ENCODE measurements around the gene EEFSEC. TPM values are rescaled to one million over a fixed set of nuclear protein-coding genes. Genes with fewer than 3 reads are reported as not detected.
A peak's percentile ranks its signal among the peaks of the same experiment; 100 is the strongest.

Gene EEFSEC
- total RNA-seq, 1 donor from 2014 or later, result 6.1 TPM

DNA sequence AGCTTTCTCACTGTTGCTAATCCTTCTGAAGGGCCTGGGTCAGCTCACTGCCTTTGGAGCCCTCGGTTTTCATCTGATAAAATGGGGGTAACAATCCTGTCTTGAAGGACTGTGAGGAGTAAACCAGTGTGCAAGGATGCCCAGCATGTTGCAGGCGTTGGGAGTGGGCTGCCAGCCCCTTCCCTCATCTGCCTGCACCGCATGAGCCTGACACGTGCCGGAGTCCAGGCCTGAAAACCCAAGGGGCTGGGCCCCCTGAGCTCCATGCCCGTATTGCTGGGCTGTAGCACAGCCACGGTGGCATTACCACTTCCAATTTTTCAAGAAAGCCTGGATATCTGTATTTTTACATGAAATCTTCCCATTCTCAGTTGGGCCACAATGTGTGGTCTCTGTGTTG is 215.3 kb downstream of the EEFSEC start:
- no peaks in the 10 kb centered on the region for H3K36me3 ChIP-seq (ENCODE audit: insufficient read depth, low read length)
- Mint-ChIP-seq H3K4me3 (ENCODE audit: unreplicated experiment) (no peak overlapping the region), H3K4me1 (ENCODE audit: low read depth, unreplicated experiment) (peaks cover 5% of the 10 kb centered on the region), H3K27ac (ENCODE audit: unreplicated experiment) (peak overlapping the region; percentile 41), H3K27me3 (ENCODE audit: low read depth, unreplicated experiment) (peaks cover 26% of the 10 kb centered on the region), H3K9me3 (ENCODE audit: unreplicated experiment) (peaks cover 2% of the 10 kb centered on the region), H3K36me3 (ENCODE audit: low read depth, unreplicated experiment) (peaks cover 11% of the 10 kb centered on the region)
- TF ChIP-seq EZH2 (IDR thresholded peaks at IDR 0.05; ENCODE audit: insufficient read depth, low read length), result no peak
- TF ChIP-seq, protein P1, sequence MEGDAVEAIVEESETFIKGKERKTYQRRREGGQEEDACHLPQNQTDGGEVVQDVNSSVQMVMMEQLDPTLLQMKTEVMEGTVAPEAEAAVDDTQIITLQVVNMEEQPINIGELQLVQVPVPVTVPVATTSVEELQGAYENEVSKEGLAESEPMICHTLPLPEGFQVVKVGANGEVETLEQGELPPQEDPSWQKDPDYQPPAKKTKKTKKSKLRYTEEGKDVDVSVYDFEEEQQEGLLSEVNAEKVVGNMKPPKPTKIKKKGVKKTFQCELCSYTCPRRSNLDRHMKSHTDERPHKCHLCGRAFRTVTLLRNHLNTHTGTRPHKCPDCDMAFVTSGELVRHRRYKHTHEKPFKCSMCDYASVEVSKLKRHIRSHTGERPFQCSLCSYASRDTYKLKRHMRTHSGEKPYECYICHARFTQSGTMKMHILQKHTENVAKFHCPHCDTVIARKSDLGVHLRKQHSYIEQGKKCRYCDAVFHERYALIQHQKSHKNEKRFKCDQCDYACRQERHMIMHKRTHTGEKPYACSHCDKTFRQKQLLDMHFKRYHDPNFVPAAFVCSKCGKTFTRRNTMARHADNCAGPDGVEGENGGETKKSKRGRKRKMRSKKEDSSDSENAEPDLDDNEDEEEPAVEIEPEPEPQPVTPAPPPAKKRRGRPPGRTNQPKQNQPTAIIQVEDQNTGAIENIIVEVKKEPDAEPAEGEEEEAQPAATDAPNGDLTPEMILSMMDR (IDR thresholded peaks at IDR 0.05; ENCODE audit: insufficient read depth, low read depth, low read length), result no peak
- no peak overlapping the region for H3K4me3 ChIP-seq (ENCODE audit: insufficient read depth, low read depth, low read length)
- H3K27me3 ChIP-seq (ENCODE audit: insufficient read depth, low read length), result no peaks in the 10 kb centered on the region
- H3K9ac ChIP-seq (ENCODE audit: low read length), result no peak overlapping the region
- DNase-seq (ENCODE audit: low read depth) (no peak), FAIRE-seq (no peak)
- H3K4me2 ChIP-seq (ENCODE audit: low read length), result no peak overlapping the region
- H3K79me2 ChIP-seq (ENCODE audit: insufficient read depth, low read length), result no peaks in the 10 kb centered on the region
- no peaks in the 10 kb centered on the region for H3K4me1 ChIP-seq (ENCODE audit: insufficient read depth, low read length)
- H2AFZ ChIP-seq (ENCODE audit: low read depth, low read length), result no peak overlapping the region
- H4K20me1 ChIP-seq (ENCODE audit: insufficient read depth, low read length), result peaks cover 19% of the 10 kb centered on the region
- no peaks in the 10 kb centered on the region for H3K9me3 ChIP-seq (ENCODE audit: insufficient read depth, low read depth, low read length)
- H3K27ac ChIP-seq (ENCODE audit: low read depth, low read length), result no peak overlapping the region

DNA sequence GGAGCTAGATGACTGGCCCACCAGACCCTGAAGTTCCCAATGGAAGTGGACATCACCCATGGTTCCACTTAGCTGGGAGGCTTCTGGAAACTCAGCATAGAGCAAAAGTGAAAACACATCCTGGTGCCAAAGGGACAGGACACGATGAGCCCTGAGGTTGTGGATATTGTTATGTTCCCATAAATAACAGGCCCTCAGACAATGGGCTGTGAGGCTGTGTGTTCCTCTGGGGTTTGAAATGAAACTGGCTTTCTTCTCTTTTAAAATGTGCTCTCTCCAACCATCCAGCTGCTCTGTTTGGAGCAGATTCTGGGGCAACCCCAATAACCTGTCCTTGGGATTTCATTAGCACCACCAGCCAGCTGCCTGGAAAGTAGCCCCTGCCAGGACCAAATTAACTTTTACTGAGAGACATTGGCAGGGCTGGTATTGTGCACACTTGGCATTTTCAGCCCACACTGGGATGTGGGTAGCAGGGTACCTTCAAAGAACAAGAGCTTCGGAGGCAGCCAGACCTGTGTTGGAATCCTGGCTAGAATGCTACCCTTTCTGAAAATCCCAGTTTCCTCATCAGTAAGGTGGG is 215.9 kb downstream of the EEFSEC start:
- Histone ChIP-seq H4K20me1 (ENCODE audit: insufficient read depth, low read length) (peaks cover 19% of the 10 kb centered on the region), H3K27me3 (ENCODE audit: insufficient read depth, low read length) (no peaks in the 10 kb centered on the region), H3K9me3 (ENCODE audit: insufficient read depth, low read depth, low read length) (no peaks in the 10 kb centered on the region), H2AFZ (ENCODE audit: low read depth, low read length) (no peak overlapping the region), H3K36me3 (ENCODE audit: insufficient read depth, low read length) (no peaks in the 10 kb centered on the region), H3K79me2 (ENCODE audit: insufficient read depth, low read length) (no peaks in the 10 kb centered on the region), H3K9ac (ENCODE audit: low read length) (no peak overlapping the region), H3K27ac (ENCODE audit: low read depth, low read length) (no peak overlapping the region), H3K4me3 (ENCODE audit: insufficient read depth, low read depth, low read length) (no peak overlapping the region), H3K4me2 (ENCODE audit: low read length) (no peak overlapping the region), H3K4me1 (ENCODE audit: insufficient read depth, low read length) (no peaks in the 10 kb centered on the region)
- no peak overlapping the region for H3K4me3 Mint-ChIP-seq (ENCODE audit: unreplicated experiment)
- TF ChIP-seq, protein P1 (IDR thresholded peaks at IDR 0.05; ENCODE audit: insufficient read depth, low read depth, low read length), result no peak
- no peak for TF ChIP-seq EZH2 (IDR thresholded peaks at IDR 0.05; ENCODE audit: insufficient read depth, low read length)
- no peak overlapping the region for H3K27ac Mint-ChIP-seq (ENCODE audit: unreplicated experiment)
- H3K36me3 Mint-ChIP-seq (ENCODE audit: low read depth, unreplicated experiment), result peaks cover 12% of the 10 kb centered on the region
- peaks cover 2% of the 10 kb centered on the region for H3K9me3 Mint-ChIP-seq (ENCODE audit: unreplicated experiment)
- H3K27me3 Mint-ChIP-seq (ENCODE audit: low read depth, unreplicated experiment), result peaks cover 20% of the 10 kb centered on the region
- peaks cover 5% of the 10 kb centered on the region for H3K4me1 Mint-ChIP-seq (ENCODE audit: low read depth, unreplicated experiment)
- FAIRE-seq (no peak), DNase-seq (ENCODE audit: low read depth) (no peak)

DNA sequence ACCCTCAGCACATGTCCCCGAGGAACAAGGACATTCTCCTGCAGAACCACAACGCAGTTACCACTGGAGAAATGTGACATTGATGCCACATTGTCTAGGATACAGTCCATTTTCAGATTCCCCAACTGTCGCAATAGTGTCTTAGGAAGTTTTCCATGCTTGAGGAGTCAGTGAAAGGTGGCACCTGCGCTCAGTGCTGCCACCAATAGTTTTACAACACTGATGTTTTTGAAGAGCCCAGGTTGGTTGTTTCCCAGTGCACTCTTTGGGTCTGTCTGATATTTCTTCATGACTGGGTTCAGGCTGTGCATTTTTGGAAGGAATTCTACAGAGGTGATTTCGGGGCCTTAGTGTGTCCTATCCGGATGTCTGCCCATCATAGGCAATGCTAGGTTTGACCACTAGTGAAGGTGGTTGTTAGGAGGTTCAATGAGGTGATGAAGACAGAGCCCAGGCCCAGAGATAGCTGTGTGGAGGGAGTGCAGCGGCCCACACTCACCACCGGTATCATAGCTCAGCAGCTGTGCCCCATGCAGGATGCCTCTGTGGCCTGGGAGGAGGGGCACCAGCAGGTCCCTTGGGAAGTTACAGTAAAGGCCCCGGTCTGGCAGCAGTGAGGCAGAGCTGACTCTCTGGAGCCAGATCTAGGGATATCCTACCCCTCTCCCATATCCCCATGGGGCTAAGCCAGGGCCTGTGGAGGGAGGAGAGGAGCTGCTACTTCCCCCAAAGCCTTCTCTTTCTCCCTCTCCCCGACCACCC is 216.8 kb downstream of the EEFSEC start:
- H3K27me3 ChIP-seq (ENCODE audit: insufficient read depth, low read length), result no peaks in the 10 kb centered on the region
- no peaks in the 10 kb centered on the region for H3K4me1 ChIP-seq (ENCODE audit: insufficient read depth, low read length)
- no peaks in the 10 kb centered on the region for H3K36me3 ChIP-seq (ENCODE audit: insufficient read depth, low read length)
- H3K4me1 Mint-ChIP-seq (ENCODE audit: low read depth, unreplicated experiment), result peaks cover 5% of the 10 kb centered on the region
- H3K27ac Mint-ChIP-seq (ENCODE audit: unreplicated experiment), result no peak overlapping the region
- H3K36me3 Mint-ChIP-seq (ENCODE audit: low read depth, unreplicated experiment), result peaks cover 12% of the 10 kb centered on the region
- no peaks in the 10 kb centered on the region for H3K79me2 ChIP-seq (ENCODE audit: insufficient read depth, low read length)
- H3K4me3 Mint-ChIP-seq (ENCODE audit: unreplicated experiment), result no peak overlapping the region
- H3K27ac ChIP-seq (ENCODE audit: low read depth, low read length), result no peak overlapping the region
- H3K9ac ChIP-seq (ENCODE audit: low read length), result no peak overlapping the region
- FAIRE-seq (no peak), DNase-seq (ENCODE audit: low read depth) (no peak)
- no peak overlapping the region for H3K4me3 ChIP-seq (ENCODE audit: insufficient read depth, low read depth, low read length)
- H2AFZ ChIP-seq (ENCODE audit: low read depth, low read length), result no peak overlapping the region
- peaks cover 16% of the 10 kb centered on the region for H3K27me3 Mint-ChIP-seq (ENCODE audit: low read depth, unreplicated experiment)
- peaks cover 19% of the 10 kb centered on the region for H4K20me1 ChIP-seq (ENCODE audit: insufficient read depth, low read length)
- no peak overlapping the region for H3K4me2 ChIP-seq (ENCODE audit: low read length)
- no peaks in the 10 kb centered on the region for H3K9me3 ChIP-seq (ENCODE audit: insufficient read depth, low read depth, low read length)
- H3K9me3 Mint-ChIP-seq (ENCODE audit: unreplicated experiment), result peaks cover 2% of the 10 kb centered on the region
- TF ChIP-seq, protein P1 (IDR thresholded peaks at IDR 0.05; ENCODE audit: insufficient read depth, low read depth, low read length), result no peak
- TF ChIP-seq EZH2 (IDR thresholded peaks at IDR 0.05; ENCODE audit: insufficient read depth, low read length), result no peak
